GM10847 (cell line): ENCODE data around the gene GPBAR1.

Experiments
- POLR2A ChIP-seq: IDR thresholded peaks from 2 replicates; pipeline ENCODE4 v1.6.1; 2011; ENCODE audit not compliant: insufficient read length; ENCODE audit errors: extremely low read depth

The GPBAR1 gene

DNA sequence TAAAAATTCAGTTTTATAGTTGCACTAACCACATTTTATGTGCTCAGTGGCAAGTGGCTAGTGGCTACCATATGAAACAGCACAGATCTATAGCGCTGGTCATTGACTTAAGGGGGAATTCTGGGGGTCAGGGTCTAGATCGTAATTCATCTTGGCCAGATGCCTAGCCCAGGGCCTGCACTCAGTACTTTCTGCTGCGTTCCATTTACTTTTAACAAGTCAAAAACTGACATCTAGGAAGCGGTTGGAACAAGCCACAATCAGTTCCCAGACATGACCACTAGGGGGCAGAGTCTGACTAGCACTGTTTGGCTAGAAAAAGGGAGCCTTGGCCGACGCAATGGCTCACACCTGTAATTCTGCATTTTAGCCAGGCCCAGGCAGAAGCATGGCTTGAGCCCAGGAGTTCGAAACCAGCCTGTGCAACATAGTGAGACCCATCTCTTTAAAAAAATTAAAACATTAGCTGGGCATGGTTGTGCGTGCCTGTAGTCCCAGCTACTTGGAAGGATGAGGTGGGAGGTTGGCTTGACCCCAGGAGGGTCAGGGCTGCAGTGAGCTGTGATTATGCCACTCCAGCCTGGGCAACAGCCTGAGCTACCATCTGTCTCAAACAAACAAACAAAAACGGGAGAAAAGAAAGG, 40.5 kb downstream of the GPBAR1 start:
- no peak for TF ChIP-seq POLR2A

GRCh38 chr2:218305383-218305782, 44.6 kb downstream of the GPBAR1 start:
- TF ChIP-seq POLR2A: no peak

DNA sequence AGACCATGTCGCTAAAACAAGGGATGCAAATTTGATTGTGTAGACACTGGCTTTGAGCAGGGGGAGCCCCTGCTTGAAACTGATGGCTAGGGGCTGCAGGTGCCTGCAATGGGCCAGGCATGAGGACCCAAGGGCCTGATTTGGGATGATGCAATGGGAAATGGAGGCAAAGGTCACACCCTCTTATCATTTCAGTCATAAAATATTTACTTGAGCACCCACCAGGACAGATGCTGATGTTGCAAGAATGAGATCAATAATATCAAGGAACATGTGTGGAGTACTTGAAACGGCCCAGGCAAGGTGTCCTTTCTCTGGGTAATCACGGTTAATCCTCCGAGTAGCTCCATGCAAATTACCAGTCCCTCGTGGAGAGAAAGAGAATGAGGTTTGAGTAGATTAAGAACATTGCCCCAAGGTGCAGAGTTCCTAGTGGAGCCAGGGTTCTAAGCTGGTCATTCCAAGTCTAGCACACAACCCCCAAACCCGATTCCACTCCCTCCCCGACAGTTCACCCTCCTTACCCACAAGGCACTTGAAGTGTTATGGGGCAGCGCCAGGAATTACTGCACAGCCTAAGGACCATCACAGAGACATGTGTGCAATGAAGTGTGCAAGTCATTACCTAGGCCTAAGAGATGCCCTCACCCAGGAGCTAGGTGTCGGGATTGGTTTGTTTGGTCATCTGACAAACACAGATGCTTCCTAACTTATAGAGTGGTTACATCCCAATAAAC, 45.5 kb downstream of the GPBAR1 start:
- TF ChIP-seq POLR2A: no peak

GRCh38 chr2:218307415-218308090, 46.7 kb downstream of the GPBAR1 start:
- no peak for TF ChIP-seq POLR2A

DNA sequence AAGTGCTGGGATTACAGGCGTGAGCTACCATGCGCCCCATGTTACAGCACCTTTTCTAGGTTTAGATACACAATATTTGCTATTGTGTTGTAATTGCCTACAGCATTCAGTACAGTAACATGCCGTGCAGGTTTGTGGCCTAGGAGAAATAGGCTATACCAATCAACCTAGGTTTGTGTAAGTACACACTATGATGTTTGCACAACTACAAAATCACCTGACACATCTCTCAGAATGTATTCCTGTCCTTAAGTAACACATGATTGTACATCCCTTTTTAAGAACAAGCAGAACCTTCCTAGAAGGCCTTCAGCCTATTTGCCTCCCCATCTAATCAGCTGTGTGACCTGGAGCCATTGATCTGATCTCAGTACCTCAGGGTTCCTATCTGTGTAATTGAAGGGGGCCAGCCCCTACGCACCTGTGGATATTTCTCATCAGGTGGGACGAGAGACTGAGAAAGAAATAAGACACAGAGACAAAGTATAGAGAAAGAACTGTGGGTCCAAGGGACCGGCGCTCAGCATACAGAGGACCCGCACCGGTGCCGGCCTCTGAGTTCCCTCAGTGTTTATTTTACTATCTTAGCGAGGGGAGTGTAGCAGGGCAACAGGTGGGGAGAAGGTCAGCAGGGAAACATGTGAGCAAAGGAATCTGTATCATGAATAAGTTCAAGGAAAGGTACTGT, 50.2 kb downstream of the GPBAR1 start:
- TF ChIP-seq POLR2A: no peak

- TF ChIP-seq POLR2A: no peak
These were observed 51.5 kb downstream of the GPBAR1 start for GRCh38 chr2:218312267-218312756.

- TF ChIP-seq POLR2A: no peak
These were observed 52.5 kb downstream of the GPBAR1 start for GRCh38 chr2:218313356-218313755.
